Erythroblast (primary cell): ENCODE data around the gene PML.

Experiments used
- GATA1 ChIP-seq: IDR thresholded peaks from 2 replicates; pipeline ENCODE4 v1.6.1; 2011; ENCODE audit warnings: low read depth, mild to moderate bottlenecking, control low read depth, low read length, moderate library complexity
- POLR2A ChIP-seq: IDR thresholded peaks from 2 replicates; pipeline ENCODE4 v1.6.1; 2011; ENCODE audit warnings: mild to moderate bottlenecking, low read length

GRCh38 chr15:74038707-74039655 lies 44.5 kb downstream of the PML start:
- TF ChIP-seq POLR2A (no peak), GATA1 (no peak)
